SK-N-SH (cell line): ENCODE measurements around the gene MTHFD2L. TPM values are rescaled to one million over a fixed set of nuclear protein-coding genes. Genes with fewer than 3 reads are reported as not detected.

Experiments used
- ELF1 ChIP-seq: IDR thresholded peaks from 2 replicates; pipeline ENCODE4 v1.4.0; 2012
- EP300 ChIP-seq, 2 experiments: IDR thresholded peaks; 2 replicates each; pipeline versions ENCODE4 v1.4.0 to v1.6.1; 2012; ENCODE audit warnings: borderline replicate concordance in 1 of 2, low read depth in 1 of 2, low read length in 1 of 2
- EZH2phosphoT487 ChIP-seq: fragments of 200-600 bp; sonication (generic); IDR thresholded peaks from 2 replicates; pipeline ENCODE4 v1.6.1; 2017; ENCODE audit warnings: low read depth, mixed run types, mild to moderate bottlenecking, antibody characterized with exemption, moderate library complexity, borderline replicate concordance
- FOSL2 ChIP-seq: IDR thresholded peaks from 2 replicates; pipeline ENCODE4 v1.4.0; 2012; ENCODE audit warnings: low read depth, mild to moderate bottlenecking, moderate library complexity, borderline replicate concordance
- FOXJ3 ChIP-seq: sonication (generic); formaldehyde crosslinking; IDR thresholded peaks from 2 replicates; pipeline ENCODE4 v1.5.1; 2020; ENCODE audit warnings: mild to moderate bottlenecking, missing genetic modification reagents
- FOXM1 ChIP-seq: IDR thresholded peaks from 2 replicates; pipeline ENCODE4 v1.4.0; 2012; ENCODE audit warnings: low read depth, mild to moderate bottlenecking
- GATA2 ChIP-seq: sonication (generic); formaldehyde crosslinking; IDR thresholded peaks from 2 replicates; pipeline ENCODE4 v1.5.0; 2020; ENCODE audit warnings: mild to moderate bottlenecking, missing genetic modification reagents
- MEF2A ChIP-seq: IDR thresholded peaks from 2 replicates; pipeline ENCODE4 v1.4.0; 2012; ENCODE audit warnings: low read depth, borderline replicate concordance
- MXI1 ChIP-seq: IDR thresholded peaks from 2 replicates; pipeline ENCODE4 v1.6.1; 2012; ENCODE audit warnings: mild to moderate bottlenecking, low read depth, low read length, improper control_type of control experiment
- NFIC ChIP-seq: IDR thresholded peaks from 2 replicates; pipeline ENCODE4 v1.4.0; 2012; ENCODE audit warnings: borderline replicate concordance
- NRF1 ChIP-seq: IDR thresholded peaks from 2 replicates; pipeline ENCODE4 v1.6.1; 2012; ENCODE audit warnings: low read depth, mild to moderate bottlenecking, low read length
- RAD21 ChIP-seq: IDR thresholded peaks from 2 replicates; pipeline ENCODE4 v1.6.1; 2012; ENCODE audit warnings: mild to moderate bottlenecking, low read length
- RCOR1 ChIP-seq: fragments of 150-350 bp; IDR thresholded peaks from 2 replicates; pipeline ENCODE4 v1.6.1; 2017; ENCODE audit warnings: antibody characterized with exemption, low read length
- SIN3A ChIP-seq: IDR thresholded peaks from 2 replicates; pipeline ENCODE4 v1.6.1; 2012; ENCODE audit warnings: low read depth, mild to moderate bottlenecking, low read length, moderate library complexity, borderline replicate concordance
- SMC3 ChIP-seq: IDR thresholded peaks from 2 replicates; pipeline ENCODE4 v1.6.1; 2012; ENCODE audit warnings: low read depth, low read length, improper control_type of control experiment
- TAF1 ChIP-seq: IDR thresholded peaks from 2 replicates; pipeline ENCODE4 v1.6.1; 2012; ENCODE audit warnings: low read depth, mild to moderate bottlenecking, low read length, moderate library complexity, borderline replicate concordance
- TCF12 ChIP-seq: IDR thresholded peaks from 2 replicates; pipeline ENCODE4 v1.4.0; 2012
- TEAD4 ChIP-seq: IDR thresholded peaks from 2 replicates; pipeline ENCODE4 v1.4.0; 2012; ENCODE audit warnings: mild to moderate bottlenecking, borderline replicate concordance; ENCODE audit not compliant: insufficient read depth
- polyA plus RNA-seq, 3 experiments: library from polyadenylated mRNA; depleted of rRNA; stranded (reverse); fragments of >200 nt; gene quantifications; 2 replicates each; pipeline ENCODE4 v1.2.3, GENCODE V29; 2012
- TF ChIP-seq, protein P1 (sequence below): IDR thresholded peaks from 2 replicates; pipeline ENCODE4 v1.6.1; 2012; ENCODE audit warnings: mild to moderate bottlenecking, low read depth, low read length, moderate library complexity
- TF ChIP-seq, protein P2 (sequence below): IDR thresholded peaks from 2 replicates; pipeline ENCODE4; 2012
- TF ChIP-seq, protein P3 (sequence below): IDR thresholded peaks from 2 replicates; pipeline ENCODE4 v1.4.0; 2012; ENCODE audit warnings: low read depth, borderline replicate concordance
- TF ChIP-seq, protein P4 (sequence below): IDR thresholded peaks from 2 replicates; pipeline ENCODE4 v1.4.0; 2012; ENCODE audit warnings: low read depth
- TF ChIP-seq, protein P5 (sequence below): fragments of 150-350 bp; IDR thresholded peaks from 2 replicates; pipeline ENCODE4 v1.6.1; 2017; ENCODE audit warnings: antibody characterized with exemption, low read length, low read depth, borderline replicate concordance
- TF ChIP-seq, protein P6 (sequence below): IDR thresholded peaks from 2 replicates; pipeline ENCODE4 v1.4.0; 2012; ENCODE audit warnings: low read depth, borderline replicate concordance
- TF ChIP-seq, protein P7 (sequence below): fragments of 150-350 bp; IDR thresholded peaks from 2 replicates; pipeline ENCODE4 v1.6.1; 2016; ENCODE audit warnings: mild to moderate bottlenecking, low read depth, low read length

Gene MTHFD2L
- polyA plus RNA-seq, 1 of the 3 experiments (the other 2 are of a cell fraction): 4.8 TPM

DNA sequence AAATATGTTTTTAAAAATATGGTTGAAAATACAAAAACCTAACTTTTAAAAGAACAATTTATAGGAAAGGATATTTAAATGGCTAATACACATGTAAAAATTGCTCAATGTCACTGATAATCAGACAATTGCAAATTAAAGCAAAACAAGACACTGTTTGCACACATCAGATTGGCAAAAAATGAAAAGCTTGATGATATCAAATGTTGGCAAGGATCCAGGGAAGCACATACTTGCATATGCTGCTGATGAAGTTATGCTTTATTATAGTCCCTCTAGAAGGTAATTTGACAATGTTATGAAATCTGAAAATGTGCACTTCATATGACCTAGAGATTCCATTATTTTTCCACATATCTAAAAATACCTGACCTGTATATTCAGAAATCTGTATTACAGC is 104.6 kb downstream of the MTHFD2L start (continued):
- TF ChIP-seq, protein P1, sequence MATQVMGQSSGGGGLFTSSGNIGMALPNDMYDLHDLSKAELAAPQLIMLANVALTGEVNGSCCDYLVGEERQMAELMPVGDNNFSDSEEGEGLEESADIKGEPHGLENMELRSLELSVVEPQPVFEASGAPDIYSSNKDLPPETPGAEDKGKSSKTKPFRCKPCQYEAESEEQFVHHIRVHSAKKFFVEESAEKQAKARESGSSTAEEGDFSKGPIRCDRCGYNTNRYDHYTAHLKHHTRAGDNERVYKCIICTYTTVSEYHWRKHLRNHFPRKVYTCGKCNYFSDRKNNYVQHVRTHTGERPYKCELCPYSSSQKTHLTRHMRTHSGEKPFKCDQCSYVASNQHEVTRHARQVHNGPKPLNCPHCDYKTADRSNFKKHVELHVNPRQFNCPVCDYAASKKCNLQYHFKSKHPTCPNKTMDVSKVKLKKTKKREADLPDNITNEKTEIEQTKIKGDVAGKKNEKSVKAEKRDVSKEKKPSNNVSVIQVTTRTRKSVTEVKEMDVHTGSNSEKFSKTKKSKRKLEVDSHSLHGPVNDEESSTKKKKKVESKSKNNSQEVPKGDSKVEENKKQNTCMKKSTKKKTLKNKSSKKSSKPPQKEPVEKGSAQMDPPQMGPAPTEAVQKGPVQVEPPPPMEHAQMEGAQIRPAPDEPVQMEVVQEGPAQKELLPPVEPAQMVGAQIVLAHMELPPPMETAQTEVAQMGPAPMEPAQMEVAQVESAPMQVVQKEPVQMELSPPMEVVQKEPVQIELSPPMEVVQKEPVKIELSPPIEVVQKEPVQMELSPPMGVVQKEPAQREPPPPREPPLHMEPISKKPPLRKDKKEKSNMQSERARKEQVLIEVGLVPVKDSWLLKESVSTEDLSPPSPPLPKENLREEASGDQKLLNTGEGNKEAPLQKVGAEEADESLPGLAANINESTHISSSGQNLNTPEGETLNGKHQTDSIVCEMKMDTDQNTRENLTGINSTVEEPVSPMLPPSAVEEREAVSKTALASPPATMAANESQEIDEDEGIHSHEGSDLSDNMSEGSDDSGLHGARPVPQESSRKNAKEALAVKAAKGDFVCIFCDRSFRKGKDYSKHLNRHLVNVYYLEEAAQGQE: no peak
- TF ChIP-seq NRF1: no peak
- TF ChIP-seq, protein P2, sequence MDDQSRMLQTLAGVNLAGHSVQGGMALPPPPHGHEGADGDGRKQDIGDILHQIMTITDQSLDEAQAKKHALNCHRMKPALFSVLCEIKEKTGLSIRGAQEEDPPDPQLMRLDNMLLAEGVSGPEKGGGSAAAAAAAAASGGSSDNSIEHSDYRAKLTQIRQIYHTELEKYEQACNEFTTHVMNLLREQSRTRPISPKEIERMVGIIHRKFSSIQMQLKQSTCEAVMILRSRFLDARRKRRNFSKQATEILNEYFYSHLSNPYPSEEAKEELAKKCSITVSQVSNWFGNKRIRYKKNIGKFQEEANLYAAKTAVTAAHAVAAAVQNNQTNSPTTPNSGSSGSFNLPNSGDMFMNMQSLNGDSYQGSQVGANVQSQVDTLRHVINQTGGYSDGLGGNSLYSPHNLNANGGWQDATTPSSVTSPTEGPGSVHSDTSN: peak; percentile 72
- no peak for TF ChIP-seq FOSL2
- TF ChIP-seq SIN3A: no peak
- TF ChIP-seq, protein P3, sequence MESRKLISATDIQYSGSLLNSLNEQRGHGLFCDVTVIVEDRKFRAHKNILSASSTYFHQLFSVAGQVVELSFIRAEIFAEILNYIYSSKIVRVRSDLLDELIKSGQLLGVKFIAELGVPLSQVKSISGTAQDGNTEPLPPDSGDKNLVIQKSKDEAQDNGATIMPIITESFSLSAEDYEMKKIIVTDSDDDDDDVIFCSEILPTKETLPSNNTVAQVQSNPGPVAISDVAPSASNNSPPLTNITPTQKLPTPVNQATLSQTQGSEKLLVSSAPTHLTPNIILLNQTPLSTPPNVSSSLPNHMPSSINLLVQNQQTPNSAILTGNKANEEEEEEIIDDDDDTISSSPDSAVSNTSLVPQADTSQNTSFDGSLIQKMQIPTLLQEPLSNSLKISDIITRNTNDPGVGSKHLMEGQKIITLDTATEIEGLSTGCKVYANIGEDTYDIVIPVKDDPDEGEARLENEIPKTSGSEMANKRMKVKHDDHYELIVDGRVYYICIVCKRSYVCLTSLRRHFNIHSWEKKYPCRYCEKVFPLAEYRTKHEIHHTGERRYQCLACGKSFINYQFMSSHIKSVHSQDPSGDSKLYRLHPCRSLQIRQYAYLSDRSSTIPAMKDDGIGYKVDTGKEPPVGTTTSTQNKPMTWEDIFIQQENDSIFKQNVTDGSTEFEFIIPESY: no peak
- TF ChIP-seq RAD21: no peak
- peak; percentile 83 for TF ChIP-seq NFIC
- peak in 1 of 2 experiments; percentile 46; a peak in 1 of 4 replicates for TF ChIP-seq EP300 (IDR thresholded peaks at IDR 0.05; ENCODE audit: borderline replicate concordance in 1 of 2, low read depth in 1 of 2, low read length in 1 of 2)
- TF ChIP-seq ELF1: no peak
- TF ChIP-seq, protein P4, sequence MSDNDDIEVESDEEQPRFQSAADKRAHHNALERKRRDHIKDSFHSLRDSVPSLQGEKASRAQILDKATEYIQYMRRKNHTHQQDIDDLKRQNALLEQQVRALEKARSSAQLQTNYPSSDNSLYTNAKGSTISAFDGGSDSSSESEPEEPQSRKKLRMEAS: no peak
- no peak for TF ChIP-seq FOXJ3 (CRISPR knock-in tag)
- TF ChIP-seq, protein P5, sequence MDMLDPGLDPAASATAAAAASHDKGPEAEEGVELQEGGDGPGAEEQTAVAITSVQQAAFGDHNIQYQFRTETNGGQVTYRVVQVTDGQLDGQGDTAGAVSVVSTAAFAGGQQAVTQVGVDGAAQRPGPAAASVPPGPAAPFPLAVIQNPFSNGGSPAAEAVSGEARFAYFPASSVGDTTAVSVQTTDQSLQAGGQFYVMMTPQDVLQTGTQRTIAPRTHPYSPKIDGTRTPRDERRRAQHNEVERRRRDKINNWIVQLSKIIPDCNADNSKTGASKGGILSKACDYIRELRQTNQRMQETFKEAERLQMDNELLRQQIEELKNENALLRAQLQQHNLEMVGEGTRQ: no peak
- no peak for TF ChIP-seq MXI1
- TF ChIP-seq TCF12: peak; percentile 86
- TF ChIP-seq RCOR1: peak; percentile 92
- TF ChIP-seq MEF2A: no peak
- TF ChIP-seq, protein P6, sequence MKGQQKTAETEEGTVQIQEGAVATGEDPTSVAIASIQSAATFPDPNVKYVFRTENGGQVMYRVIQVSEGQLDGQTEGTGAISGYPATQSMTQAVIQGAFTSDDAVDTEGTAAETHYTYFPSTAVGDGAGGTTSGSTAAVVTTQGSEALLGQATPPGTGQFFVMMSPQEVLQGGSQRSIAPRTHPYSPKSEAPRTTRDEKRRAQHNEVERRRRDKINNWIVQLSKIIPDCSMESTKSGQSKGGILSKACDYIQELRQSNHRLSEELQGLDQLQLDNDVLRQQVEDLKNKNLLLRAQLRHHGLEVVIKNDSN: no peak
- peak; percentile 65 for TF ChIP-seq GATA2 (CRISPR knock-in tag)
- TF ChIP-seq TEAD4: peak; percentile 55; the same call in 1 of the 2 replicates
- no peak for TF ChIP-seq SMC3
- no peak for TF ChIP-seq TAF1
- TF ChIP-seq, protein P7, sequence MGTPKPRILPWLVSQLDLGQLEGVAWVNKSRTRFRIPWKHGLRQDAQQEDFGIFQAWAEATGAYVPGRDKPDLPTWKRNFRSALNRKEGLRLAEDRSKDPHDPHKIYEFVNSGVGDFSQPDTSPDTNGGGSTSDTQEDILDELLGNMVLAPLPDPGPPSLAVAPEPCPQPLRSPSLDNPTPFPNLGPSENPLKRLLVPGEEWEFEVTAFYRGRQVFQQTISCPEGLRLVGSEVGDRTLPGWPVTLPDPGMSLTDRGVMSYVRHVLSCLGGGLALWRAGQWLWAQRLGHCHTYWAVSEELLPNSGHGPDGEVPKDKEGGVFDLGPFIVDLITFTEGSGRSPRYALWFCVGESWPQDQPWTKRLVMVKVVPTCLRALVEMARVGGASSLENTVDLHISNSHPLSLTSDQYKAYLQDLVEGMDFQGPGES: no peak
- TF ChIP-seq EZH2phosphoT487: no peak
- TF ChIP-seq FOXM1: no peak
